OCI-LY1 (cell line): ENCODE data around the gene SHMT1.

Source experiments
- EZH2 ChIP-seq: fragments of 200-600 bp; sonication (generic), shearing (Covaris generic); IDR thresholded peaks from 2 replicates; pipeline ENCODE4 v1.8.0; 2017; ENCODE audit warnings: borderline replicate concordance, mixed run types, mild to moderate bottlenecking, antibody characterized with exemption, low read length, moderate library complexity, mixed read lengths
- TF ChIP-seq, protein P1 (sequence below): fragments of 200-600 bp; sonication (generic), shearing (Covaris generic); IDR thresholded peaks from 2 replicates; pipeline ENCODE4 v1.5.1; 2017; ENCODE audit warnings: mild to moderate bottlenecking, antibody characterized with exemption, low read length, moderate library complexity, mixed read lengths

DNA sequence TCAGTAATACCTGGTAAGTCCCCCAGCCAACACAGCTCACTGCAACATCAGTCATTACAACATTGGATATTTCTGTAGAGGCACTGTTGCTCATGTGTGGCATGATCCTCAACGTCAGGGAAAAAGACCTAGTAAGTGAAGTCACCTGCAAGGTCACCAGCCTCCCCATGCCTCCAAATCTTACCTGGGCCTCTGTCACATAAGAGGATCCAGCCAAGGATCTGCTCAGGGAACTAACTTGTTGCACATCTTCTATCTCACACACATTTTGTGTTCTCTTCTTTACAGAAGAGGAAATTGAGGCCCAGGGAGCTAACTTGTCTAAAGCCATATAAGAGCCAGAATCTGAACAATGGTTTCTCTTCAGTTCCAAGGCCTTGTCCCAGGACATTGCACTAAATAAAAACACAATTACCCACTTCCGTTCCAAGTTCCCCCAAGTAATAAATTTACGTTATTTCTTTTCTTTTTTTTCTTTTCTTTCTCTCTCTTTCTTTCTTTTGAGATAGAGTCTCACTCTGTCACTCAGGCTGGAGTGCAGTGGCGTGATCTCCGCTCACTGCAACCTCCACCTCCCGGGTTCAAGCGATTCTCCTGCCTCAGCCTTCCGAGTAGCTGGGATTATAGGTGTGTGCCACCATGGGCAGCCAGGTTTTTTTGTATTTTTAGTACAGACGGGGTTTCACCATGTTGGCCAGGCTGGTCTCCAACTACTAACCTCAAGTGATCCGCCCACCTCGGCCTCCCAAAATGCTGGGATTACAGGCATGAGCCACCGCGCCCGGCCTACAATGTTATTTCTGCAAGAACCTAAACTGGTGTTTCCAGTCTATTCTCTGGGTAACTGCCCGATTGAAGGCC, 1.3 kb downstream of the SHMT1 start:
- no peak for TF ChIP-seq EZH2
- TF ChIP-seq, protein P1, sequence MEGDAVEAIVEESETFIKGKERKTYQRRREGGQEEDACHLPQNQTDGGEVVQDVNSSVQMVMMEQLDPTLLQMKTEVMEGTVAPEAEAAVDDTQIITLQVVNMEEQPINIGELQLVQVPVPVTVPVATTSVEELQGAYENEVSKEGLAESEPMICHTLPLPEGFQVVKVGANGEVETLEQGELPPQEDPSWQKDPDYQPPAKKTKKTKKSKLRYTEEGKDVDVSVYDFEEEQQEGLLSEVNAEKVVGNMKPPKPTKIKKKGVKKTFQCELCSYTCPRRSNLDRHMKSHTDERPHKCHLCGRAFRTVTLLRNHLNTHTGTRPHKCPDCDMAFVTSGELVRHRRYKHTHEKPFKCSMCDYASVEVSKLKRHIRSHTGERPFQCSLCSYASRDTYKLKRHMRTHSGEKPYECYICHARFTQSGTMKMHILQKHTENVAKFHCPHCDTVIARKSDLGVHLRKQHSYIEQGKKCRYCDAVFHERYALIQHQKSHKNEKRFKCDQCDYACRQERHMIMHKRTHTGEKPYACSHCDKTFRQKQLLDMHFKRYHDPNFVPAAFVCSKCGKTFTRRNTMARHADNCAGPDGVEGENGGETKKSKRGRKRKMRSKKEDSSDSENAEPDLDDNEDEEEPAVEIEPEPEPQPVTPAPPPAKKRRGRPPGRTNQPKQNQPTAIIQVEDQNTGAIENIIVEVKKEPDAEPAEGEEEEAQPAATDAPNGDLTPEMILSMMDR = no peak
